OCI-LY7 (cell line): ENCODE data around the gene GSX1. TPM values are rescaled to one million over a fixed set of nuclear protein-coding genes. Genes with fewer than 3 reads are reported as not detected.

Experiments used
- BruUV-seq: library from RNA; stranded (reverse); fragments of 400-500 nt; replicated peaks from 2 replicates; lab custom pipeline; 2021; lab: Mats Ljungman, UMichigan
- CTCF ChIA-PET: fragments of 300-600 bp; sonication (Branson Sonifier 250); formaldehyde crosslinking; loops from one replicate; lab custom pipeline; 2022; ENCODE audit warnings: antibody characterized with exemption; ENCODE audit not compliant: unreplicated experiment; lab: Charles Lee
- POLR2A ChIA-PET: fragments of 300-600 bp; sonication (Branson Sonifier 250); formaldehyde crosslinking; loops from one replicate; lab custom pipeline; 2022; ENCODE audit warnings: antibody characterized with exemption; lab: Charles Lee
- DNase-seq: peaks from one replicate; pipeline ENCODE4 v3.0.0-alpha.2; 2015; ENCODE audit warnings: low spot score
- H2AFZ ChIP-seq: fragments of 200-600 bp; sonication (generic), shearing (Covaris generic); 2 replicates; pipeline ENCODE4 v1.6.1; 2014; ENCODE audit warnings: mild to moderate bottlenecking, antibody characterized with exemption, low read length, moderate library complexity
- H3K27ac ChIP-seq: fragments of 200-600 bp; sonication (generic); 2 replicates; pipeline ENCODE4 v1.5.1; 2014; ENCODE audit warnings: mixed run types, low read depth, mild to moderate bottlenecking, moderate library complexity, low read length, inconsistent platforms; ENCODE audit not compliant: poor library complexity, severe bottlenecking
- H3K36me3 ChIP-seq: fragments of 200-600 bp; sonication (generic); 2 replicates; pipeline ENCODE4 v1.6.1; 2014; ENCODE audit warnings: mild to moderate bottlenecking, antibody characterized with exemption, low read length, moderate library complexity, mixed read lengths; ENCODE audit not compliant: insufficient read depth
- H3K4me1 ChIP-seq: fragments of 200-600 bp; sonication (generic); 2 replicates; pipeline ENCODE4 v1.5.1; 2014; ENCODE audit warnings: mild to moderate bottlenecking, low read length; ENCODE audit not compliant: insufficient read depth, poor library complexity, severe bottlenecking
- H3K4me2 ChIP-seq: fragments of 200-600 bp; sonication (generic); 2 replicates; pipeline ENCODE4 v1.6.1; 2014; ENCODE audit warnings: mild to moderate bottlenecking, low read length
- H3K4me3 ChIP-seq: fragments of 200-600 bp; sonication (generic); 2 replicates; pipeline ENCODE4 v1.5.1; 2014; ENCODE audit warnings: mild to moderate bottlenecking, low read depth, low read length; ENCODE audit not compliant: poor library complexity, severe bottlenecking
- H3K79me2 ChIP-seq: fragments of 200-600 bp; sonication (generic); 2 replicates; pipeline ENCODE4 v1.6.1; 2016; ENCODE audit warnings: low read depth, mild to moderate bottlenecking, low read length, moderate library complexity, mixed read lengths; ENCODE audit not compliant: insufficient read depth
- H3K9me2 ChIP-seq: fragments of 200-600 bp; sonication (generic); 2 replicates; pipeline ENCODE4 v1.6.1; 2016; ENCODE audit warnings: mild to moderate bottlenecking, low read length, mixed read lengths; ENCODE audit not compliant: insufficient read depth
- H3K9me3 ChIP-seq: fragments of 200-600 bp; sonication (generic); 2 replicates; pipeline ENCODE4 v1.6.1; 2014; ENCODE audit warnings: mild to moderate bottlenecking, mixed run types, low read length, mixed read lengths
- H4K20me1 ChIP-seq: fragments of 200-600 bp; sonication (generic); 2 replicates; pipeline ENCODE4 v1.6.1; 2014; ENCODE audit warnings: mild to moderate bottlenecking, antibody characterized with exemption, low read length, moderate library complexity, mixed read lengths; ENCODE audit not compliant: insufficient read depth
- EZH2phosphoT487 ChIP-seq: fragments of 200-600 bp; sonication (generic); IDR thresholded peaks from 2 replicates; pipeline ENCODE4 v1.6.1; 2018; ENCODE audit warnings: low read depth, borderline replicate concordance, mild to moderate bottlenecking, mixed run types, antibody characterized with exemption, low read length, moderate library complexity, mixed read lengths
- intact Hi-C: fragments of 100-400 bp; cut with micrococcal nuclease; formaldehyde crosslinking; loops from one replicate; pipeline ENCODE4 v1.10.0; 2022; ENCODE audit not compliant: unreplicated experiment
- total RNA-seq, 2 experiments: library from RNA; depleted of rRNA in 1 of 2; stranded (reverse); fragments of >200 nt in 1 of 2; shearing (Covaris generic) in 1 of 2; gene quantifications; 2 replicates each; pipeline ENCODE4 v1.2.3, GENCODE V29; 2014 to 2022
- TF ChIP-seq, protein P1 (sequence below): fragments of 200-600 bp; sonication (generic); conservative IDR thresholded peaks from 2 replicates; pipeline ENCODE4 v1.5.1; 2014; ENCODE audit warnings: mild to moderate bottlenecking, antibody characterized with exemption, low read length, moderate library complexity, mixed read lengths

Gene GSX1
- total RNA-seq, 2 experiments from 2014 or later = not detected

DNA sequence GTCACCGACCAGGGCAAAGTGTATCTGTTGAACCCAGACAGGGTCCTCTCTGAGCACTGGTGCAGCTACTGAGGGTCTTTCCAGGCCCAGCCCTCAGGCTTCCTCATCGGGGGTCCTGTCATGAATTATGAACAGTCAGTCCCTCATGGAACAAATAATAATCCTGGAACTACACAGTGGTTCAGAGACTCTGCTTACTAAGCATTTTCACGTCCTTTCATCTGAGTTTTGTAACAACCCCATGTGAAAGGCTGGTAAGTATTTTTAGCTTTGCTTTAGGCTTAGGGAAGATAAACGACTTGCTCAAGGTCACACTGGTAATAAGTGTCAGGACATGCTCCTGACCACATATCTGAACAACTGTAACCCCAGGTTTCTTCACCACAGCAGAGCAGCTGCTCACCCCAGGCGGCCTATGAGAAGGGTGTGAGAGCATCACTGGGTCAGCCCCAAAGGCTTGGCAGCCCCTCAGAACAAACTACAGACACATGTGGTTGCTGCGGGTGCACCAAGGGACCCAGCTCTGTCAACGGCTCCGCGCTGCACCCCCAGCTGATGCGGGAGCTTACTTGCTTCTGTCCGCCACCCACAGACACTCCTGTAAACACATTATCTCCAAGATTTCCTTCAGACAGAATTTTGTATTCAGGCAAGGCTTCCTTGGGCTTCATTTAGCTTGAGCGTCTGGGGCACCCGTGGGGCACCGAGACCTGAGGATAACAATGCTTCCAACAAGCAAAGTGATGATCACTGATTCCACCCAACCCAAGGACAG is 19.4 kb upstream of the GSX1 start:
- Histone ChIP-seq H3K9me3 (no peaks in the 10 kb centered on the region), H3K4me3 (no peak overlapping the region), H3K4me2 (no peak overlapping the region), H3K36me3 (no peaks in the 10 kb centered on the region), H3K79me2 (no peaks in the 10 kb centered on the region), H3K9me2 (no peaks in the 10 kb centered on the region), H2AFZ (no peak overlapping the region), H3K4me1 (peaks cover 15% of the 10 kb centered on the region), H3K27ac (no peak overlapping the region), H4K20me1 (no peaks in the 10 kb centered on the region)
- BruUV-seq = no TSS peak
- ChIA-PET POLR2A (no interaction called here), CTCF (interaction anchor here (0.6 to 0.9 kb wide), 2 partner anchors 22 to 53 kb away, joined by 3 to 4 read pairs; no protein-coding TSS in a partner anchor)
- TF ChIP-seq, protein P1, sequence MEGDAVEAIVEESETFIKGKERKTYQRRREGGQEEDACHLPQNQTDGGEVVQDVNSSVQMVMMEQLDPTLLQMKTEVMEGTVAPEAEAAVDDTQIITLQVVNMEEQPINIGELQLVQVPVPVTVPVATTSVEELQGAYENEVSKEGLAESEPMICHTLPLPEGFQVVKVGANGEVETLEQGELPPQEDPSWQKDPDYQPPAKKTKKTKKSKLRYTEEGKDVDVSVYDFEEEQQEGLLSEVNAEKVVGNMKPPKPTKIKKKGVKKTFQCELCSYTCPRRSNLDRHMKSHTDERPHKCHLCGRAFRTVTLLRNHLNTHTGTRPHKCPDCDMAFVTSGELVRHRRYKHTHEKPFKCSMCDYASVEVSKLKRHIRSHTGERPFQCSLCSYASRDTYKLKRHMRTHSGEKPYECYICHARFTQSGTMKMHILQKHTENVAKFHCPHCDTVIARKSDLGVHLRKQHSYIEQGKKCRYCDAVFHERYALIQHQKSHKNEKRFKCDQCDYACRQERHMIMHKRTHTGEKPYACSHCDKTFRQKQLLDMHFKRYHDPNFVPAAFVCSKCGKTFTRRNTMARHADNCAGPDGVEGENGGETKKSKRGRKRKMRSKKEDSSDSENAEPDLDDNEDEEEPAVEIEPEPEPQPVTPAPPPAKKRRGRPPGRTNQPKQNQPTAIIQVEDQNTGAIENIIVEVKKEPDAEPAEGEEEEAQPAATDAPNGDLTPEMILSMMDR = no peak
- TF ChIP-seq EZH2phosphoT487 = no peak
- intact Hi-C loops = no loop called here
- DNase-seq = no peak

- TF ChIP-seq, protein P1 = no peak
- TF ChIP-seq EZH2phosphoT487 = no peak
- ChIA-PET CTCF (interaction anchor here (0.6 kb wide), 1 partner anchor 53 kb away, joined by 3 read pairs; no protein-coding TSS in a partner anchor), POLR2A (interaction anchor here (0.8 to 1.2 kb wide), 3 partner anchors 13 to 185 kb away, joined by 3 to 4 read pairs (median 3); no protein-coding TSS in a partner anchor)
- no peaks in the 10 kb centered on the region for H3K79me2 ChIP-seq
- DNase-seq = peak; percentile 55
- H3K4me3 ChIP-seq = no peak overlapping the region
- no peaks in the 10 kb centered on the region for H3K9me3 ChIP-seq
- H3K4me2 ChIP-seq = peak overlapping the region; percentile 22; the same call in 1 of the 2 replicates
- no peak overlapping the region for H3K27ac ChIP-seq
- BruUV-seq = no TSS peak
- no peaks in the 10 kb centered on the region for H4K20me1 ChIP-seq
- H3K36me3 ChIP-seq = no peaks in the 10 kb centered on the region
- H2AFZ ChIP-seq = no peak overlapping the region
- H3K9me2 ChIP-seq = no peaks in the 10 kb centered on the region
- peaks cover 15% of the 10 kb centered on the region for H3K4me1 ChIP-seq
- intact Hi-C loops = no loop called here
Measured at GRCh38 chr13:27774169-27774568, 18.1 kb upstream of the GSX1 start.

DNA sequence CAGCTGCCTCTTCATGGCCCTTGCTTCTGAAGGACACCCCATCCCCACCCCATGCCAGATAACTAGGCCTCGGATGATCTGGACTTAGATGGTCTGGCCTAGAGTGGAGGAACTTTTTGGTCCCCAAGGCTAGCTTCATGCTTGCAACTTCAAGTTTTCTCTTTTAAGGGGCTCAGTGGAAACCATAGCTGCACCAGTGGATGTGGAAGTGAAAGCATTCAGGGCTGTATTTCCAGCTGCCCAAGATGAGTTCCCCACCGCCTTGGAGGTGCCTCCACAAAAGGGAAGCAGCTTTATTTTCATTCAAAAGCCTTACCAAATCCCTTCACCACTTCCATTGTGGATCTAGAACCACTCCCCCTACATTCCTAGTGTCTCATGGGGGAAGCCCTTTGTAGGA is 17.6 kb upstream of the GSX1 start:
- no peaks in the 10 kb centered on the region for H3K9me3 ChIP-seq
- no peak overlapping the region for H2AFZ ChIP-seq
- peak overlapping the region; percentile 22; the same call in 1 of the 2 replicates for H3K4me2 ChIP-seq
- intact Hi-C loops = no loop called here
- H3K36me3 ChIP-seq = no peaks in the 10 kb centered on the region
- H3K4me3 ChIP-seq = no peak overlapping the region
- TF ChIP-seq, protein P1 = no peak
- TF ChIP-seq EZH2phosphoT487 = no peak
- peak; percentile 45 for DNase-seq
- no TSS peak for BruUV-seq
- H3K27ac ChIP-seq = no peak overlapping the region
- H3K79me2 ChIP-seq = no peaks in the 10 kb centered on the region
- no peaks in the 10 kb centered on the region for H3K9me2 ChIP-seq
- no peaks in the 10 kb centered on the region for H4K20me1 ChIP-seq
- H3K4me1 ChIP-seq = peaks cover 15% of the 10 kb centered on the region
- POLR2A ChIA-PET = interaction anchor here (0.6 to 1.2 kb wide), 4 partner anchors 12 to 411 kb away, joined by 3 to 4 read pairs (median 3); no protein-coding TSS in a partner anchor
- CTCF ChIA-PET = interaction anchor here (0.6 to 0.8 kb wide), 2 partner anchors 52 to 370 kb away, joined by 3 to 4 read pairs; no protein-coding TSS in a partner anchor
